HG03097 (cell line): ENCODE results near the gene ZCCHC24.

Experiments
- ATAC-seq: cut with Tn5 transposase; IDR thresholded peaks from one replicate; pipeline ENCODE4 v1.9.1; 2021; ENCODE audit not compliant: unreplicated experiment, low FRiP score

Gene ZCCHC24

DNA sequence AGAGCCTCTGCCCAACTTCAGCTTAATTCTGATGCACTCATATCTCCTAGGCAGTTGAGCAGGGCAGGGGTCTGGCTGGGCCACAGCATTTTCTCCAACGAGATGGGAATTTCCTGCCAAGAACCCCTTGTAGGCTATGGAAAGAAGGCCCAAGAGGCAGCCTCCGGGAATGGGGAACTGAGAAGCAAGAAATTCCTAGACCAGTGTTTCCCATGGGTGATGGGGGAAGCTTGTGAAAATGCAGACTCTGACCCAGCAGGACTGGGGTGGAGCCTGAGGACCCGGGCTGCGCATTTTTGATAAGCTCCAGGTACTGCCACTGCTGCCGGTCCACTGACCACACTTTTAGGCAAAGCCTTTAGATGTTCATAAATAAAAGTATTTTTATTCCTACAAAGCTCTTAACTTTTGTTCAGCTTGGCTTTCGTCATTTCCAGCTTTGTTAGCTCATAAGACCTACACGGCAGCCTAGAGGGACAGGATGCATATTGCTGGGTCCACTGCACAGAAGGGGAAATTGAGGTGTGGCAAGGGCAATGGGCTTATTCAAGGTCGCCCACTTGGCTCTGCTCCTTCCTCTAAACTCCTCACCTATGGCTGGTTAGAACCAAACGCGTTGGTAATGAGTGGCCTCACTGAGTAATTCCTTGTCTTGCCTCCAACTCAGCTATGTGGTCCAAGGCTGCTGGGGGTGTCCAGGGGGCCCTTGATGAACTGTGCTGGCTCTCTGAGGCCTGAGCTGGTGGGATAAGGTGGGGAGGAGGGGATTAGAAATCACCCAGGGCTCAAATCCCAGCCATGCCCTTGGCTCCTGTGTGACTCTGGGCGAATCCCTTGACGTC lies 29.5 kb downstream of the ZCCHC24 start:
- ATAC-seq = no peak

DNA sequence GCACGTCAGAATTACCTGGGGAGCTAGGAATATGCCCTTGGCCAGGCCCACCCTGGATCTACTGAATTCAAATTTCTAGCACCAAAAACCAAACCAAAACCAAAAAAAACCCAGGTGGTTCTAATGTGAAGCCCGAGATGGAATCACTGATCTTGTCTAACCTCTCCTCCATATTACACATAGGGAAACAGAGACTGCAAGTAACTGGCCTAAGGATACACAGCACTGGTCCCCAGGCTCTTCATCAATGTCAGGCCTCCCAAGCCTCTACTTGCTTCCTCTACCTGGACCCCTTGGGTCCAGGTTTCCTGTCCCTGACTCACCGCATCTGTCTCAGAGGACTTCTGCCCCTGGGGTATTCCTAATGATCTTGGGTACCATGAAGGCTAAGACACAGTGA lies 30.7 kb downstream of the ZCCHC24 start:
- no peak for ATAC-seq

DNA sequence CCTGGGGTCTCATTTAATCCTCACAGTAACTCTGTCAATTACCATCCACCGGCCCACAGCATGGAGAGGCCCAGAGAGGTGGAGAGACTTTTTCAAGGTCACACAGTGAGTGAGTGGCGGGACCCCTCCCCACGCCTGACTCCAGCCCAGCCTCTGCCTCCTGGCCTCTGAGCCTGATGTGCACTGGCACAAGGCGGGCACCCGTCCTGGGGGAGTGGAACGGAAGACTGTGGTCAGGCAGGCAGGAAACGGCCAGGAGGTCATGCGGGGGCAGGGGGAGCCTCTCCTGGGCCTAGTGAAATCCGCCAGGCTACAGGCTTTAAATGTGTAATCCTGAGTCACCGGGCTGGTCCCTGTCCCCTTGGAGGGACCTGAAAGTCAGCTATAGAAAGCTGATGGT lies 32.2 kb downstream of the ZCCHC24 start:
- no peak for ATAC-seq

DNA sequence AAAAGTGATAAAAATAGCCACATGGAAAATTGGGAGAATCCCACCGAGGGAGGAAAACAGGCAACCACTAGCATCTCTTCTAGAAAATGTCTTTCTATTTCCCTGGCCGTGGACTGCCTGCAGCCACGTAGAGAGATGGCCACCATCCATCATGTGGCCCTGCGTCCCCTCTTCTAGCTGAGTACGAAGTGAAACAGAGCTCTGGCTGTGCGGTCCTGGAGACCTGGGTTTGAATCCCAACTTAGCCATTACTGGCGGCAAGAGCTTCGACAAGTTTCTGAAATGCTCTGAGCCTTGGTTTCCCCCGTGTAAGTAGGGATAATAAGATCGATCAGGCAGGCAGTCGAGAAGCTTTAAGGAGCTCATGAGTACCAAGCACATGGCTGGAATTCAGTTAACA lies 32.9 kb downstream of the ZCCHC24 start:
- ATAC-seq = no peak

DNA sequence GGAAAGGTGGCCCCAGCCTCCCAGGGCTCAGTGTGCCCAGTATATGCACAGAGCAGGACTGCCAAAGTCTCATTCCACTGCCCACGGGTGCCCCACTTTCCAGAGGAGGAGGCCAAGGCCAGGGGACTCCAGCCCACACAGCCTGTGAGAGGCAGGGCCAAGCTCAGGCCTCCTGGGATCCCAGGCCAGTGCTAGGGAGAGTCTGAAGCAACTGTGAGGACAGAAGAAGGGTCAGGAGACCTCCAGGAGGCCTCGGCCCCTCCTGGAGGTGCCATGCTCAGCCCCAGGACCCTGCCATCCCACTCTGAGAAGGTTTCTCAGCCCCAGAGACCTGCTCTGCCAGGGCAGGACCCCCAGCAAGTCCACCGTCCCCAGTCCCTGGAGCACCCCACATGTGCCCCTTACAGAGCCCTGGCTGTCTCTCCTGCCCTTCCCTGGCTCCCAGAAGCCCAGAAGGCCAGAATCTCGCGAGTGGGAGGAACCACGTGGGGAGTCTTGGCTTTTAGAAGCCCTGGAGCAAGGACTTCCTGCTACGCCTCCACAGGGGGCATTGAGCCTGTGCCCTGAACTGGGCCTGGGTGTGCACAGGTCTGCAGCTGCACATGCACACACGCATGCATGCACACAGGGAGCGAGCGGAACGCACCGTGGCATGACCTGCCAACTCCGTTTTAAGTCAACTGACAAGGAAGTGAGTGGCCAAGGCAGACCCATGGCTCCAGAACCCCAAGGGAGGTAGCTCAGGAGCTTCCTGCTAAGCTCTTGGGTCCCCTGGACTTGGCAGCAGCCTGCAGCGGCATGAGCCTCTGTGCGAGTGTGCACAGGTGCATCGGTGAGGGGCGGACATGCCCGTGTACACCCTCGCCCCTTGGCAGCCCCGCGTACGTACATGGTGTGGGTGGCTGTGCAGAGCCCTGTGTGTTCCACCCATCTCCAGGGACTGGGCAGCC lies 33.6 kb downstream of the ZCCHC24 start:
- no peak for ATAC-seq

DNA sequence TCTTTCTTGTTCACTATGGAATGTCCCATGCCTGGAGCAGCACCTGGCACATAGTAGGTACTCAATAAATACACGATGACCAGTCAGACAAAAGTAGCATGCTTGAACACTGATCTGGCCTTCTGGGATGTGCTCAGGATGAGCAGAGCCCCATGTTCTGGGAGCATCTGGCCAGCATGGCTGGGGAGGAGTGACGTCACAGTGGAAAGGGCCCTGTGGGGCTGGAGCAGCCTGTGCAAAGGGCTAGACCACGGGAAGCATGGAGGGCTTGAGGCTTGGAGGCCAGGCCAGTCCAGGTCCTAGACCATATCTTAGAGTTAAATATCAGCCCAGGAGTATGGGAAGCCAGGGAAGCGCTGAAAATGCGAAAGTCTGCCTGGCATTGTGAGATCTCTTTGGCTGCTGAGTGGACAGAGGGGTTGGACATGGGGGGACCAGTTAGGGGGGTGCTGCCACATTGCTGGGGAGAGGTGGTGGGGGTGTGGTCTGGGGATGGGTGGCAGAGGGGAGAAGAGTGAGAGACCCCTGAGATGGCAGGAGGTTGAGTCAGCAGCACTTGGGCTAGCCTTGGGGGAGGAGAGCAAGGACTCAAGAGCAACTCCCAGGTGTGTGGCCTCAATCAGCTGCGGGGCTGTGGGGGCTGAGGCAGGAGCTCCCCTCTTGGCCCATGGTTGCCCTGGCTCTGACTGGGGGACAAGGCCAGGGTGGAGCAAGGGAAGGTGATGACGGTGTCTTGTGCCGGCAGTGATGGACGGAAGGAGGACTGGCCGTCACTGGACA lies 34.9 kb downstream of the ZCCHC24 start:
- ATAC-seq = no peak

DNA sequence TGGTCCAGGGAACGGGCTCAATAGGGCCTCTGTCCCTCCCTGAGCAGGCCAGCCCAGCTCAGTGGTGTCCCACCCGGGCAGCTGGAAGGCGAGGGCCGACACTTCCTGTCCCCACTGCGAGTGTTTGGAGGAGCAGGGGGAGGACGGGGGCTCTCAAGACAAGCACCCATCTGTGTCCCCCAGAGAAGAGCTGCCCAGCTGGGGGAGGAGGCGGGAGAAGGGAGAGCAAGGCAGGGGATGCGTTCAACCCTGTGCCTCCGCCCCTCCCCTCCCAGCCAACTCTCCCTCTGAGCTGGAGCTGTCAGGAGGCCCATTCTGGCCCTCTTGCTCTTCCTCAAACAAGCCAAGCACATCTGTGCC lies 35.7 kb downstream of the ZCCHC24 start:
- ATAC-seq = no peak

DNA sequence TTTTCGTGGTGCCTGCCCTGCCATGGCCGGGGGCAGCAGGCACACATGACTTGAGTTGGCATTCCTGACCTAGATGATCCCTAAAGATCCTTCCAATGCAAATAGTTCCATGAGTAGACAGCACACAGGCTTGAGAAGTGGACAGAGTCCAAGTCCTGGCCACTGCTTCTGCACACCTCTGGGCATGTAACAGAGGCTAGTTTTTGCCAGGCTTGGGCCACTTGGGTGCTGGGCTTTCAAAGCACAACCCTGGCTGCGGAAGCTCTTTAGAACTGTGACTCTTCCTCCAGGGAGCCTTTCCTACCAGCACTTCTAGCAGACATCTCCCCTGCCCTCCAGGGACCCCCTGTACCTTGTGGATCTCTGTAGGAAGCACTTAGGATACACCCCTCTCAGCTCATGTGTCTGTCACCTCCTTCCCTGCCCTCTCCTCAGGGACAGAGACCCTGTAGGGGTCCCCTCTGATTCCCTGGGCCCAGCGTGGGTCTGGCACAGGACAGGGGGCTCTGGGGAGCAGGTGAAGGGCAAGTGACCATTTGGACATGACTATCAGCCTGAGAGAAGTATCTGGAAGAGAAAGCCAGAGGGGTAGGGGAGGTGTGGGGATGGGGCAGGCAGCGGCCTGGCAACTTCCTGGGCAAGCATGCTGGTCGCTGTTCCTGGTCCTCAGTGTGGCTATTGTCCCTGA lies 36.2 kb downstream of the ZCCHC24 start:
- no peak for ATAC-seq

DNA sequence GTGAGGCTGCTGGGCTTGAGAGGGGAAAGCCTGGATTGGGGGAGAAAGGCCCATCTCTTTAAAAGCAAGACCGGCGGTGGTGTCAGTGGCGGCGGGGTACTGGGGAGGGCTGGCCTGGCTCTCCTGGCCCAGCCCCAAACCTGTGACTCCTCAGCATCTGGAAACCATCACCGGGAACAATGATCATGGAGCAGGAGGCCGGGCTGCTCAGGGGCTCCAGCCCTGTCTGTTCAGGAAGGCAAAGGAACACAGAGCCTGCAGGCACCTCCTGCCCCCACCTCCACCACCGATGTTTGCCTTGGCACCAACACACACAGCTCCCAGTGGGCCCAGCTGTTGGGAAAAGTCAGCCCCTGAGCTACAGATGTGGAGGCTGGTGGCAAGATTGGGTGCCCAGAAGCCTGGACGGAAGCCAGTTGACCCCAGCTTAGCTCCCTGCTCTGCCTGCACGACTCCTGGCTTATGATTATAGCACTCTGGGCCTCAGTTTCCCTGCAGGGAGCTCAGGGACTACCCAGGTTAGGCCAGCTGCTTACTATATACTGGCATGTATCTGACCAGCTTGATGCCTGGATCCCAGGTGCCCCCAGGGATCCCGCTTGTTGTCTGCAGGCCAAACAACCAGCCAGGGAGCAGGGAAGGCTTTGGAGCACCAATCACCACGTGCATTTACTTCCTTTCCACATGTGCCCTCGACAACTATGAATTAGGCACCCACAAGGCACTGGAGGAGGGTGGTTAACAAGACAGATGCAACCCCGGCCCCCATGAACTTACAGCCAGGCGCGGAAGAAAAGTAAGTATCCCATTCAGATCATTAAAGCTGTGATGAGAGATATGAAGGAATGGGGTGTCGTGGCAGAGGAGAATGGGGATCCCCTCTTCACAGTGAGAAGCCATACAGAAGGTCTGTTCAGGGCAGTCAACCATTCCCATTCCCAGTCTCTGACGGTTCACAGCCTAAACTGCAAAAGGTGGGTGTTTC lies 37.3 kb downstream of the ZCCHC24 start:
- no peak for ATAC-seq

DNA sequence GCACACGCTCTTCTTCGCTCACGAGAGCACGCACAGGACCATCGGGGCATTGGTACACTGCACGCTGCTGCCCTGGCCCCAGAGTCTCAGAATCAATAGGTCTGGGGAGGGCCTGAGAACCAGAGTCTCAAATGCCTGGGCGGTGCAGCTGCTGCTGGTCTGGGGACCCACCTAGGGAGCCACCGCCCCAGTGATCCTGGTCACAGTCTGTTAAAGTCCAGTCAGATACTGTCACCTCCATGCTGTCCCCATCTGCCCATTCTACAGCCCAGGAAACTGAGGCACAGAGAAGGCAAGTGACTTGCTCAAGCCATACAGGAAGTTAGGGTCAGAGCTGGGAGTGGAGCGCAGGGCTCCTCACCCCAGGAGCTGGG lies 38.0 kb downstream of the ZCCHC24 start:
- no peak for ATAC-seq

DNA sequence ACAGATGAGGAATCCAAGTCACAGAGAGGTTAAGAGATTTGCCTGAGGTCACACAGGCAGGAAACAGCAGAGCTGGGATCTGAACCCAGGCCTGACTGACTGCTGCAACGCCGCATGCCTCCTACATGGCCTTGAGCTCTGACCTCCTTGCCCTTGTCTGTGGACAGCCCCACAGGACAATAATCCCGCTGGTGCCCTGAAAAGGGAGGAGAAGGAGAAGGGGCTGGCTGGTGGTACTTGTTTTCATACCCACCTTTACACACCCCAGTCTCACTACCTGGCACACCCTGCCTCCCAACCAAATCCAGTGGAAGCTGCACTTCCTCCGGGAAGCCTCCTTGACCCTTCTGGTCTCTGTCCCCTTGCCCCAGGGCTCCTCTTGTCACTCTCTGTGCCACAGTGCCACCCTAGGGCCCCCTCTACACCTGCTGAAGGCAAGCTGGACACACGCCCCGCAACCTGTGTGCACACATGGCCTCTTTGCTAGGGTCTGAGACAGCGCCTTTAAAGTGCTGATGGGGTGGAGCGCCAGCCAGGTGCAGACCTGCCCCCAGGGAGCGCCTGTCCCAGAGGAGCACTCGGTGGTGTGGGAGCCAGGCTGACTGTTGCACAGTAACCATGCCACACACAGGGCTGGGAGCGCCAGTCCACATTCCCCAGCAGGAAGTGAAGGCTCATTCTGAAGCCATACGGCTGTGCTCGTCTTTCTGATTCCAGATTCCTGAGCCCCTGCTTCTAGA lies 38.6 kb downstream of the ZCCHC24 start:
- ATAC-seq = no peak

DNA sequence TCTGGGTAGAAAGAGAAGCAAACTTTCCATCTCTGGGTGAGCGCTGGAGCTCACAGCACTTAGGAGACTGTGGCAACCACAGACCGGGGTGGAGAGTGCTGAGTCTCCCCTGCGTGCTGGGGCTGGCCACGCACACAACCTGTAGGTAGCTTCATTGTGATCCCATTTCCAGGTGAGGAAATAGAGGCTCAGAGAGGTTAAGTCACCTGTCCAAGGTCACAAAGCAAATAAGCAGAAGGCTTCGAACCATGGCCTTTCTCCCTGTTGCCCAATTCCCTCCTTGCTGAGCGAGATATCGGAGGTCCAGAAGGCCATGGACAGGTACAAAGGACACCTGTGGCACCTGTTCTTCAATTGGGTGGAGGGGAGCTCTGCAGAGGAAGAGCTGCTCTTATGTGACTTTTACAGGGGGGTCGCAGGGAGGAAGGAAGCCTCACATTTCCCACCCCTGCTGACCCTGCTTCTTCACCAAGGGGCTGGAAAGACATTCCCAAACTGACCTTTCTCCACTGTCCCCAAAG lies 39.4 kb downstream of the ZCCHC24 start:
- ATAC-seq = no peak

DNA sequence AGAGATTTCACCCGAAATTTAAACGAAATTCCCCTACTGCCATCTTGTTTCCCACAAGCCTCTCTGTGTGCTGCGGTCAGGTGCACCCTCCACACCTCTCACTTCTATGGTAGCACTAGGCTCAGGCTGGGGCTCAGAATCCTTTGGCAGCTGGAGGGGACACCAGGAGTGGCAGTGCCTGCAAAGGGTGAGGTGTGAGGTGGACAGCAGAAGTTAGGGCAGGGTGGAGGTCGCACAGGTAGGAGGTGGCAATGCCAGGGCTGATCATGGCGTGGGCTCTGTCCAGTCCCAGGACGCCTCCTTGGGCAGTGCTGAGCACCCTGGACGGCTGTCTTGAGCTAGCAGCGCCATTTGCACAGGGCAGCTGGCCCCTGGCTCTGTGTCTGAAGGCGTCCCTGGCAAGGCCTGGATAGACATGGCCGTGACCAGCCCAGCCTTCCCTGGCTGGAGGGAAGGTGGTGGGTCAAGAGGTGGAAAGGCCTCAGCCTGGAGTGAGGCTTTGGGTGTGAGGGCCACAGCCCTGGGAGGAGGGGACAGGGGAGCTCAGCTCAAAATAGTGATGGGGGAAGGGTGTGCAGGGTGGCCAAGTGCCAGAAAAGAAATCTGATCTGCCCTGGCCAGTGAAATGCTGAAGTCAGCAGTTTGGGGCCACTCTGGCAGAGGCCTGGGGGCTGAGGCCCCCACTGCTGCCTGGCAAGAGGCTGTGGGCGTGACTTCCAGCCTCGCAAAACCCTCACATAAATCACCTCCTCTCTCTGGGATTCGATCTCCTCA lies 40.0 kb downstream of the ZCCHC24 start:
- no peak for ATAC-seq

DNA sequence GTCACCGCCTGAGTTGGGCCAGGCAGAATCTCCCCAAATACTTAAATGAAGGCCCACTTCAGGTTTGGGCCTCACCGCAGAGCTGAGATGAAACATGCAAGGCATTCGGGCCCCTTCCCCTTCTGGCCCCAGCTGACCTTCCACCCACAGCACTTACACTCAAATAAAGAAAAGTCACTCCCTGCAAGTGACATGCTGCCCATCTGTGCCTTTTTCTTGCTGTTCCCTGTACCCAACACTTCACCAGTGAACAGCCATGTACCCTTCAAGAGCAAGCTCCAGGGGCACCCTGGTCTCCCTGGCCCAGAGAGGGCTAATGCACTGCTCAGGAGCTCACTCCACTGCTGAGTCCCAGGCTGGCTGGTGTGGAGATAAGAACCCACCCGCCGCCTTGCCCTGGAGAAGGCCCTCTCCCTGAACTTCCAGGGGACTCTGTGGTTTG lies 40.7 kb downstream of the ZCCHC24 start:
- ATAC-seq = no peak

DNA sequence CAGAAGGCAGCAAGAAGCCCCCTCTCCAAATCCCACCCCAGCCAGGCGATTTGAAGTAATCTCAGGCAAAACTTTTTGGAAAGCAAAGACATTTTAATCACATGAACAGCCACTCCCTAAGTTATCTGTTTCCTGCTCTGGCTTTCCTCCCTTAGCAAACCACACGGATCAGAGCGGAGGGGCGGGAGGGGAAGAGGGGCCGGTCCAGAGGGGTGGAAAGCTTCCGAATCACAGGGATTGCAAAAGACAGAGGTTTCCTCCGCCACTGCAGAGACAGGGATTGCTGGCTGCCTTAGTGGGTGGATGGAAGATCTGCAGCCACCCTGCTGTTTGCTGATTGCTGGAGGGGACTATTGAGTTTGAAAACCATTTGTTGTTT lies 41.2 kb downstream of the ZCCHC24 start:
- no peak for ATAC-seq

DNA sequence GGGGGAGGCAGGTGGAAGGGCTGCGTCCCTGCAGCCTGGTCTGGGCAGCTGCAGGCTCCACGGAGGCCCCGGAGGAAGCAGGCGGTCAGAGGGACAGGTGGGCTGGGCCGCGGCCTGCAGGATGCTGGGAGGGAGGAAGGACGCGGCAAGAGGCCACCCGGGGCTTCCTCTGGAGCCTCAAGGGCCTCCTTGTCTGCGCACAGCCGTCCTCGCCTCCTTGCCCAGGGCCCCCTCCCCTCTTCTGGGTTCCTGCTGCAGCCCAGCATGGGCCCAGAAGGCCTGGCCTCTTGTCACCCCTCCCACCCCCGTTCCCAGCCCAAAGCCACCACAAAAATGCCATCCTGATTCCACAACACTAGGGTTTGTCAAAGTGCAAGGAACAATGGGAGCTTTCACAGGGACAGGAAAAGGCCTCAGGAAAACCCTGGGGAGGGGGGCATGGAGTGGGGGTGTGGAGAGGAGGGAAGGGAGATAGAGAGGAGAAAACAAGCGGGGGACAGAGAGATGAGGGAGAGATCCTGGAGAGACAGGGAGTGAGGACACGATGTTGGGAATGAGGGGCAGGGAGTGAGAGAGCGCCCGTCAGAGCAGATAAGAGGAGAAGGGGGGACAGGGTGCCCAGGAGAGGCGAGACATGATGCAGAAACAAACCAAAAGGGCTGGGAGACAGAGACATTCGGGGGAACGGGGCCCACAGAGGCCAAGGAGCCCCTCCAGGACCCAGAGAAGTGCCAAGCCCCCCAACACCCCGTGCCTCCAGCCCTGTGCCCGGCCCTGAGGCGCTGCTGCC lies 41.8 kb downstream of the ZCCHC24 start:
- ATAC-seq = no peak

DNA sequence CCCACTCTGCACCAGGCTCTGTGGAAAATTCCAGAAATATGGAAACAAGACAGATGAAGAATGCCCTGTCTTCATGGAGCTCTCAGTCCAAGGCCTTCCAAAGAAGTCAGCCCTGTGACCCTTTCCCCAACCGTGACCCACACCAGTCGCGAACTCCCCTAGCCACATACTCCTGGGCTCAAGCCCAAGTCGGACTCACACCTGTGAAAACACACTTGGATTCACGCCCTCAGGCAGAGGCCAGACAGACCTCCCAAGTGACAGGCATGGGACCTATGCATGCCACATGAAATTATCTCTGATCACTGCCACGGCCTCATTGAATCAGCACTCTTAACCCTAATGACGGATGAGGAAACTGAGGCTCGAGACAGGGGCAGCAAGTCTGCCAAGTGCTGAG lies 42.5 kb downstream of the ZCCHC24 start:
- ATAC-seq = no peak
